RPMI8226 (cell line): ENCODE measurements around the gene IL21.

ENCODE experiments used
- DNase-seq: peaks from one replicate; pipeline ENCODE4 v3.0.0-alpha.2; 2015

Gene IL21

GRCh38 chr4:122632396-122633143 lies 11.7 kb upstream of the IL21 start:
- no peak for DNase-seq

GRCh38 chr4:122625156-122625555 lies 4.3 kb upstream of the IL21 start:
- no peak for DNase-seq

GRCh38 chr4:122624205-122624604 lies 3.3 kb upstream of the IL21 start:
- DNase-seq, result no peak

GRCh38 chr4:122623637-122624166 lies 2.8 kb upstream of the IL21 start:
- no peak for DNase-seq

- DNase-seq, result no peak
Measured at GRCh38 chr4:122622400-122622799, 1.5 kb upstream of the IL21 start.

GRCh38 chr4:122619611-122620010 lies 1.3 kb downstream of the IL21 start:
- no peak for DNase-seq

- DNase-seq, result no peak
Measured at GRCh38 chr4:122617597-122618593, 3.0 kb downstream of the IL21 start.

- DNase-seq, result no peak
Measured at GRCh38 chr4:122616915-122617596, 3.8 kb downstream of the IL21 start.

- DNase-seq, result no peak
Measured at GRCh38 chr4:122614621-122615020, 6.2 kb downstream of the IL21 start.

GRCh38 chr4:122612540-122612939 lies 8.3 kb downstream of the IL21 start:
- no peak for DNase-seq

GRCh38 chr4:122606364-122607043 lies 14.4 kb downstream of the IL21 start:
- DNase-seq, result no peak

- no peak for DNase-seq
Measured at GRCh38 chr4:122604146-122604545, 16.7 kb downstream of the IL21 start.

- DNase-seq, result no peak
Measured at GRCh38 chr4:122603156-122603574, 17.7 kb downstream of the IL21 start.

- peak; percentile 38 for DNase-seq
Measured at GRCh38 chr4:122602277-122603142, 18.4 kb downstream of the IL21 start.

- no peak for DNase-seq
Measured at GRCh38 chr4:122591196-122591595, 29.7 kb downstream of the IL21 start.

GRCh38 chr4:122588453-122589238 lies 32.2 kb downstream of the IL21 start:
- no peak for DNase-seq

- no peak for DNase-seq
Measured at GRCh38 chr4:122584519-122584918, 36.3 kb downstream of the IL21 start.

- DNase-seq, result no peak
Measured at GRCh38 chr4:122583906-122584305, 37.0 kb downstream of the IL21 start.

GRCh38 chr4:122577808-122578781 lies 42.8 kb downstream of the IL21 start:
- peak; percentile 54 for DNase-seq
